BE2C (cell line): ENCODE results near the gene CBLN3. TPM values are rescaled to one million over a fixed set of nuclear protein-coding genes. Genes with fewer than 3 reads are reported as not detected.
"Not testable (repeated sequence)": the region's sequence is repeated elsewhere in the genome, so short reads cannot be mapped to it uniquely, and the experiment has no call there.

Experiments used
- DNase-seq: peaks from one replicate; pipeline ENCODE4 v3.0.0-alpha.2; 2020
- H3K27me3 ChIP-seq: fragments of 250-450 bp; sonication (Bioruptor Pico); 2 replicates; pipeline ENCODE4 v1.5.1; 2020; ENCODE audit warnings: mild to moderate bottlenecking
- H3K36me3 ChIP-seq: fragments of 250-450 bp; sonication (Bioruptor Pico); 2 replicates; pipeline ENCODE4 v1.5.1; 2020; ENCODE audit warnings: mild to moderate bottlenecking
- H3K4me1 ChIP-seq: fragments of 250-450 bp; sonication (Bioruptor Pico); 2 replicates; pipeline ENCODE4 v1.5.1; 2020
- H3K4me3 ChIP-seq: 2 replicates; pipeline ENCODE4 v1.5.1; 2011; ENCODE audit warnings: low read depth, low read length
- H3K9me3 ChIP-seq: fragments of 250-450 bp; sonication (Bioruptor Pico); 2 replicates; pipeline ENCODE4 v1.5.1; 2020
- CTCF ChIP-seq: IDR thresholded peaks from 2 replicates; pipeline ENCODE4 v1.5.1; 2012; ENCODE audit warnings: mild to moderate bottlenecking, low read depth, low read length
- polyA plus RNA-seq: library from polyadenylated mRNA; unstranded; fragments of >200 nt; gene quantifications from one replicate; pipeline ENCODE4 v1.2.1, GENCODE V29; 2012; ENCODE audit warnings: low read depth, missing spikeins; ENCODE audit not compliant: insufficient read length, insufficient read depth

CBLN3 gene
- polyA plus RNA-seq: 0.62 TPM

GRCh38 chr14:24429395-24430142, at the start of gene CBLN3, which contains the start of gene KHNYN:
Gene CBLN3 (minus strand): TSS chr14:24429668. CDS start chr14:24429054, 614 bp downstream.
Gene KHNYN (plus strand): TSS chr14:24429954. CDS start chr14:24430731, 777 bp downstream.
- Histone ChIP-seq H3K27me3 (no peaks in the 10 kb centered on the region), H3K4me3 (peak within 1 kb of the TSS; percentile 68), H3K9me3 (no peaks in the 10 kb centered on the region), H3K4me1 (peaks cover 6% of the 10 kb centered on the region), H3K36me3 (no peaks in the 10 kb centered on the region)
- DNase-seq: peak; percentile 88
- no peak for TF ChIP-seq CTCF

GRCh38 chr14:24475261-24475660, 45.8 kb upstream of the CBLN3 start:
- Histone ChIP-seq H3K4me1 (no peaks in the 10 kb centered on the region), H3K4me3 (no peak overlapping the region), H3K27me3 (no peaks in the 10 kb centered on the region), H3K9me3 (no peaks in the 10 kb centered on the region), H3K36me3 (no peaks in the 10 kb centered on the region)
- no peak for TF ChIP-seq CTCF
- DNase-seq: no peak

GRCh38 chr14:24473211-24473610, 43.7 kb upstream of the CBLN3 start:
- no peak overlapping the region for H3K4me3 ChIP-seq
- no peaks in the 10 kb centered on the region for H3K36me3 ChIP-seq
- no peak for DNase-seq
- H3K9me3 ChIP-seq: no peaks in the 10 kb centered on the region
- no peaks in the 10 kb centered on the region for H3K27me3 ChIP-seq
- no peak for TF ChIP-seq CTCF
- no peaks in the 10 kb centered on the region for H3K4me1 ChIP-seq

GRCh38 chr14:24470450-24470849, 41.0 kb upstream of the CBLN3 start:
- H3K4me1 ChIP-seq, H3K27me3 ChIP-seq, DNase-seq, H3K36me3 ChIP-seq, H3K9me3 ChIP-seq, H3K4me3 ChIP-seq: not testable (repeated sequence)

- TF ChIP-seq CTCF: no peak
- no peak for DNase-seq
- Histone ChIP-seq H3K36me3 (no peaks in the 10 kb centered on the region), H3K4me3 (no peak overlapping the region), H3K9me3 (no peaks in the 10 kb centered on the region), H3K4me1 (no peaks in the 10 kb centered on the region), H3K27me3 (no peaks in the 10 kb centered on the region)
Observed at GRCh38 chr14:24465805-24466204, 36.3 kb upstream of the CBLN3 start.

GRCh38 chr14:24465368-24465767, 35.9 kb upstream of the CBLN3 start:
- H3K9me3 ChIP-seq: no peaks in the 10 kb centered on the region
- H3K27me3 ChIP-seq: no peaks in the 10 kb centered on the region
- DNase-seq: no peak
- no peaks in the 10 kb centered on the region for H3K36me3 ChIP-seq
- no peaks in the 10 kb centered on the region for H3K4me1 ChIP-seq
- H3K4me3 ChIP-seq: no peak overlapping the region
- TF ChIP-seq CTCF: no peak
